Caki2 (cell line): Measurements from ENCODE around the gene KIR3DL2. TPM values are rescaled to one million over a fixed set of nuclear protein-coding genes. Genes with fewer than 3 reads are reported as not detected.
A peak's percentile ranks its signal among the peaks of the same experiment; 100 is the strongest.
"Not testable (repeated sequence)": the region's sequence is repeated elsewhere in the genome, so short reads cannot be mapped to it uniquely, and the experiment has no call there.

Experiments
- DNase-seq: peaks from one replicate; pipeline ENCODE4 v3.0.0-alpha.2; 2015; ENCODE audit warnings: low read depth
- in situ Hi-C: cut with HindIII; loops from 2 replicates; pipeline ENCODE4 v1.10.0; 2016; ENCODE audit warnings: low sequenced_read_pairs, low pct_unique_long_range_greater_than_20kb, mixed read lengths
- total RNA-seq: library from RNA; depleted of rRNA; stranded (reverse); fragments of >200 nt; shearing (Covaris generic); gene quantifications from 2 replicates; pipeline ENCODE4 v1.2.3, GENCODE V29; 2014; ENCODE audit warnings: low replicate concordance; rRNA removed

The KIR3DL2 gene
- not detected in 2 replicates for total RNA-seq

DNA sequence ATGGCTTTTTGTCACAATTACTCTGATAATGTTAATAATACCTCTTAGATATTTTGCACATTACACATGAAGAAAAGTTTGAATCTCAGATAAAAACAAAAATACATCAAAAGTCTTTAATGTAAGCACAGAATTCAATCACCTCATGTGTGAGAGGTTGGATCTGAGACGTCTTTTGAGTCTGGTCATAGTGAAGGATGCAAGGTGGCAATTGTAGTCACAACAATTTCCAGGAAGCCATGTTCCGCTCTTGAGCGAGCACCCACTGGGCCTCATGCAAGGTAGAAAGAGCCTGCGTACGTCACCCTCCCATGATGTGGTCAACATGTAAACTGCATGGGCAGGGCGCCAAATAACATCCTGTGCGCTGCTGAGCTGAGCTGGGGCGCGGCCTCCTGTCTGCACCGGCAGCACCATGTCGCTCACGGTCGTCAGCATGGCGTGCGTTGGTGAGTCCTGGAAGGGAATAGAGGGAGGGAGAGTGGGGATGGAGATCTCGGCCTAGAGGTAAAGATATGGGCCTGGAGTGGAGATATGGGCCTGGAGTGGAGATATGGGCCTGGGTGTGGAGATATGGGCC, at the start of gene KIR3DL2:
KIR3DL2 (plus strand) TSS at position 383 of the 580 bp plus-strand sequence; CDS start at position 416, 33 bp downstream.
- in situ Hi-C loops, result not testable (repeated sequence)

DNA sequence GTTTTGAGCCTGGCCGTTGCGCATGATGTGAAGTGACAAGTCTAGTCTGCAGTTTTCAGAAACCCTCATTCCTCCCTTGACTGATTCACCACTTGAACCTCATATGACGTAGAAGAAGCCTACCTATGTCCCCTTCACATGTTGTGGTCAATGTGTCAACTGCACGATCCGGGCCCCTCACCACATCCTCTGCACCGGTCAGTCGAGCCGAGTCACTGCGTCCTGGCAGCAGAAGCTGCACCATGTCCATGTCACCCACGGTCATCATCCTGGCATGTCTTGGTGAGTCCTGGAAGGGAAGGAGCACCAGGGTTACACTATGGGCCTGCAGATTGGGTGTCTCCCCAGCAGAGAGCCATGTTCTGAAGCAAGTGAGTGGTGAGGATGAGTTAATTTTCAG, 46.8 kb upstream of the KIR3DL2 start, which contains the start of gene KIR2DL4:
KIR2DL4 (plus strand) TSS at position 201 of the 400 bp plus-strand sequence; CDS start at position 243, 42 bp downstream.
- no peak for DNase-seq
- in situ Hi-C loops, result no loop called here

More for the DNA sequence above, at the start of gene KIR3DL2:
- not testable (repeated sequence) for DNase-seq

DNA sequence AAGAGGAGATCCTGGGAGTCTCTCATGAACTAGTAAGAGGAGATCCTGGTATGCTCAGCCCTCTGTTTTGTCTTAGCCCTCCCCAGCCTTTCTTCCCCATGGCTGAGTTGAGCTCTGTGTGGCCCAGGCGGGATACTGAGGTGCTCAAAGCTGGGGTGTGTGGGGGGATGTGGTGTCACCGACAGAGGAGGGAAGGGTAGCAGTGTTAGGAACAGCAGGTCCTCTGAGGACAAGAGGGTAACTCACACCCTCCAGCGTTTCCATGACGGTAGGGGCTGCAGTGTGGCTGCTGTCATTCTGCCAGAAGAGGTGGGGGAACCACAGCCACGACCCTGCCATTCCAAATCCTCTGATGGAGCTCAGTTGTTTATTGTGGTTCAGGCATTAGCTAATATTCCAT, 46.1 kb upstream of the KIR3DL2 start:
- in situ Hi-C loops, result no loop called here

DNA sequence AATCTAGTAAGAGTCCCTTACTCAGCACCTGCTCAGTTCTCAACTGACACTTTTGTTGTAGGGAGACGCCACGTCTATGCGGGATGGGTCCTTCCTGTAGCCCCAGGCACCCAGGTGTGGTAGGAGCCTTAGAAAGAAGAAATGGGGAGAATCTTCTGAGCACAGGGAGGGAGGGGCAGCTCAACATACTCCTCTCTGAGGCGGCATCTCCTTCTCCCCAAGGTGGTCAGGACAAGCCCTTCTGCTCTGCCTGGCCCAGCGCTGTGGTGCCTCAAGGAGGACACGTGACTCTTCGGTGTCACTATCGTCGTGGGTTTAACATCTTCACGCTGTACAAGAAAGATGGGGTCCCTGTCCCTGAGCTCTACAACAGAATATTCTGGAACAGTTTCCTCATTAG, 45.7 kb upstream of the KIR3DL2 start:
- in situ Hi-C loops, result no loop called here

More for the DNA sequence above, 46.1 kb upstream of the KIR3DL2 start:
- no peak for DNase-seq

DNA sequence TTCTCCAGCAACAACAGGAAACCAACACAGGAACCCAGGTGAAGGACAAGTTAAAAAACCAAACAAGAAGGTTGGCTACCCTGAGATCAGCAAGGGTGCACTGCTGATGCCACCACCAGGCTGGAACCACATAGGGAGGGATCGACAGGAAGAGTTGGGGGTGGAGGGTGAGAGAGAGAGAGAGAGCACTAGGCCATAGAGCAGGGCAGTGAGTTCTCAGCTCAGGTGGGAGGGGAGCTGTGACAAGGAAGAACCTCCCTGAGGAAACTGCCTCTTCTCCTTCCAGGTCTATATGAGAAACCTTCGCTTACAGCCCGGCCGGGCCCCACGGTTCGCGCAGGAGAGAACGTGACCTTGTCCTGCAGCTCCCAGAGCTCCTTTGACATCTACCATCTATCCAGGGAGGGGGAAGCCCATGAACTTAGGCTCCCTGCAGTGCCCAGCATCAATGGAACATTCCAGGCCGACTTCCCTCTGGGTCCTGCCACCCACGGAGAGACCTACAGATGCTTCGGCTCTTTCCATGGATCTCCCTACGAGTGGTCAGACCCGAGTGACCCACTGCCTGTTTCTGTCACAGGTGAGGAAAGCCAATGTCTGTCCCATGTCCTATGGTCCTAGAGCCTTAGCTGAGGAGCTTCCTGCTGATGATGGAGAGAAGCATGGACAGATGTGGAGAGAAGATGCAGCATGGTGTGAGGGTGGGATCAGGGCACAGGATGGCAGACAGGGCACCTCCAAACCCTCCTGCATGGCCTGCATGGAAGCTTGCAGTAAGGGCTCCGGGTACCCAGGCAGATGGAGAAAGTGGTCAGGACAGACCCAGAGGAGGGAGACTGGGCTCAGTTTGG, 44.4 kb upstream of the KIR3DL2 start:
- in situ Hi-C loops, result no loop called here
- no peak for DNase-seq

More for the DNA sequence above, 45.7 kb upstream of the KIR3DL2 start:
- DNase-seq, result no peak

DNA sequence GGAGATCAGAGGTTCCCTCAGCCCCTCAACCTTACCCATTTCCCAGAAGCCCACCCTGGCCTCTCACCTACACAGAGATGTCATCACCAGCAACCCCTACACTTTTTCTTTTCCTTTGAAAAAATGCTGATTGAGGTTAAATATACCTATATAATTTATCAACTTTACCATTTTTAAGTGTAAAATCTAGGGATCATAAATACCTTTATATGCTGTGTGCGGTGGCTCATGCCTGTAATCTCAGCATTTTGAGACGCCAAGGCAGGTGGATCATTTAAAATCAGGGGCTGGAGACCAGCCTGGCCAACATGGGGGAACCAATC, 43.8 kb upstream of the KIR3DL2 start:
- no peak for DNase-seq
- in situ Hi-C loops, result no loop called here

DNA sequence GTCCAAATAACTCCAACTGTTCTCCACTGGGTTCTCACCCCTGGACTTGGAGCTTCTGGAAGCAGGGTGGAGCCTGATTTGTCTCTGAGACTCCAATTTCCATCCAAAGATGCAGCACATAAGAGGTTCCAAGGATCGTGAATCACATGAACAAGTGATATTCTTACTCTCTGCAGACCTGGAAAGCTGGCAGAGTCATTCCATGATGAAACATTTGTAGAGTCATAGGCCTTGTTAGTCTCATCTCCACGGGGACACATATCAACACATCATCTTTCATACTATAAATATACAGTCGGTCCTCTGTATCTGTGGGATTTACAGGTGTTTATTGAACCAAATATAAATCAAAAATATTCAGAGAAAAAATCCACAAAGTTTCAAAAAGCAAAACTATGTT, 35.7 kb upstream of the KIR3DL2 start:
- in situ Hi-C loops, result not testable (repeated sequence)

DNA sequence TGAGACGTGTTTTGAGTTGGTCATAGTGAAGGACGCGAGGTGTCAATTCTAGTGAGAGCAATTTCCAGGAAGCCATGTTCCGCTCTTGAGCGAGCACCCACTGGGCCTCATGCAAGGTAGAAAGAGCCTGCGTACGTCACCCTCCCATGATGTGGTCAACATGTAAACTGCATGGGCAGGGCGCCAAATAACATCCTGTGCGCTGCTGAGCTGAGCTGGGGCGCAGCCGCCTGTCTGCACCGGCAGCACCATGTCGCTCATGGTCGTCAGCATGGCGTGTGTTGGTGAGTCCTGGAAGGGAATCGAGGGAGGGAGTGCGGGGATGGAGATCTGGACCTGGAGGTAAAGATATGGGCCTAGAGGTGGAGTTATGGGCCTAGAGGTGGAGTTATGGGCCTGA, 34.0 kb upstream of the KIR3DL2 start, which contains the start of gene KIR3DL1:
KIR3DL1 (plus strand) TSS at position 218 of the 400 bp plus-strand sequence.
- DNase-seq, in situ Hi-C loops: not testable (repeated sequence)

More for the DNA sequence above, 35.7 kb upstream of the KIR3DL2 start:
- DNase-seq, result not testable (repeated sequence)

DNA sequence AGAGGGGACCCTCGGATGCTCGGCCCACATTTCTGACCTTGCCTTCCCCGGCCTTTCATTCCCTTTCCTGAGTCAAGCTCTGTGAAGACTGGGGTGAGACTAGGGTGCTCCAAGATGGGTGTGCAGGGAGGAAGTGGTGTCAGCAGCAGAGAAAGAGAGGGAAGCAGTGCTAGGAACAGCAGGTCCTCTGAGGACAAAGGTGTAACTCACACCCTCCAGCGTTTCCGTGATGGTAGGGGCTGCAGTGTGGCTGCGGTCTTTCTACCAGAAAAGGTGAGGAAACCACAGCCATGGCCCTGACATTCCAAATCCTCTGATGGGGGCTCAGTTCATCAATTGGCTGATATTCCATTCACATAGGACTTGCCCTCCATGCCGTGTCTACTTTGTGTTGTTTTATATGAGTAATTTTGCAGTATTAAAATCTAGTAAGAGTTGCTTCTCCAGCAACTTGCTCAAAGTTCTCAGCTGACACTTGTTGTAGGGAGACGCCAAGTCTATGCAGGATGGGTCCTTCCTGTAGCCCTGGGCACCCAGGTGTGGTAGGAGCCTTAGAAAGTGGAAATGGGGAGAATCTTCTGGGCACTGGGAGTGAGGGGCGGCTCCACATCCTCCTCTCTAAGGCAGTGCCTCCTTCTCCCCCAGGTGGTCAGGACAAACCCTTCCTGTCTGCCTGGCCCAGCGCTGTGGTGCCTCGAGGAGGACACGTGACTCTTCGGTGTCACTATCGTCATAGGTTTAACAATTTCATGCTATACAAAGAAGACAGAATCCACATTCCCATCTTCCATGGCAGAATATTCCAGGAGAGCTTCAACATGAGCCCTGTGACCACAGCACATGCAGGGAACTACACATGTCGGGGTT, 32.3 kb upstream of the KIR3DL2 start:
- no peak for DNase-seq
- in situ Hi-C loops, result no loop called here

DNA sequence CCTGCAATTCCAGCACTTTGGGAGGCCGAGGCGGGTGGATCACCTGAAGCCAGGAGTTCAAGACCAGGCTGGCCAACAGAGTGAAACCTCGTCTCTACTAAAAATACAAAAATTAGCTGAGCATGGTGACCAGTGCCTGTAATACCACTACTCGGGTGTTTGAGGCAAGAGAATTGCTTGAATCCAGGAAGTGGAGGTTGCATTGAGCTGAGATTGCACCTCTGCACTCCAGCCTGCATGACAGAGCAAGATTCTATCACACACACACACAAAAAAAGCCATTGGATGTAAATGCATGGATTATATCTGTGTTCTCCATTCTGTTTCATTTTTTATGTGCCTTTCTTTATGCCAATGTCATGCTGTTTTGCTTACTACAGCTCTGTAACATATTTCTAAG, 25.8 kb upstream of the KIR3DL2 start:
- in situ Hi-C loops, result not testable (repeated sequence)

DNA sequence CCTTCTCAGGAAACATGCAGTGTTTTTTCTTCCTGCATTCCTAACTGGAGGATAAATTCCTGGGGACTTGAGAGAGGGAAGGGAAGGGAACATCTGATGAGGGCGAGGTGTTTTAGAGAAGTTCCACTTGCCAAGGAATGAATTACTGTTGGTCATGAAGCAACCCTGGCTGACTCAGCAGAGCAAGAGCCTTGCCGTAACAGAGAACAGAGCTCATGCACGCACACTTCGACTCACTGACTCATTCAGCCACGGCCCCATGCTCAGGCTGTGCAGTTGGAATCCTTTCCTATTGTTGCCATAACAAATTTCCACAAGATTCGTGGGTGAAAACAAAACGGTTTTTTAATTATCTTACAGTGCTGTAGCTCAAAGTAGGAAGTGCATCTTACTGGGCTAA, 24.9 kb upstream of the KIR3DL2 start:
- DNase-seq, result peak; percentile 73
- in situ Hi-C loops, result not testable (repeated sequence)

More for the DNA sequence above, 25.8 kb upstream of the KIR3DL2 start:
- not testable (repeated sequence) for DNase-seq

DNA sequence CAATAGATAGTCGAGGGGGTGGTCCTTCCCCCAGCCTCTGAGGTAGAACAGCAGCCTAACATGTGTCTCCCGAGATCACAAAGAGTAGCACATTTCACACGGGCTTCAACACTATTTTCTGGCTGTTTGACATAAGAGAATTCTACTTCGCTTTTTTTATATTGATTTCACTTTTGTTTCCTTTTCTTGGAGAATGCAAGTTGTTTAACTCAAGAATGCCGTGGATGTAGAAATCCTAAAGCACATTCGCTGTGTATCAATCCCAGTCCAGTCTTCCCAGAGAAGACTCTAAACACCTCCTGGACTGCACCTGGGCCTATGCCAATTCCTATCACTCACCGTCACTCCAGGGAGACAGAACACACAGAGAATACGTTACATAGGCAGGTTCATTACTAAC, 22.2 kb upstream of the KIR3DL2 start:
- DNase-seq, in situ Hi-C loops: not testable (repeated sequence)

DNA sequence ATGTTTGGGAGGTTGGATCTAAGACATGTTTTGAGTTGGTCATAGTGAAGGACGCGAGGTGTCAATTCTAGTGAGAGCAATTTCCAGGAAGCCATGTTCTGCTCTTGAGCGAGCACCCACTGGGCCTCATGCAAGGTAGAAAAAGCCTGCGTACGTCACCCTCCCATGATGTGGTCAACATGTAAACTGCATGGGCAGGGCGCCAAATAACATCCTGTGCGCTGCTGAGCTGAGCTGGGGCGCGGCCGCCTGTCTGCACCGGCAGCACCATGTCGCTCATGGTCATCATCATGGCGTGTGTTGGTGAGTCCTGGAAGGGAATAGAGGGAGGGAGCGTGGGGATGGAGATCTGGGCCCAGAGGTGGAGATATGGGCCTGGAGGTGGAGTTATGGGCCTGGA, 17.7 kb upstream of the KIR3DL2 start, which contains the start of gene KIR2DS4:
KIR2DS4 (plus strand) TSS at position 181 of the 400 bp plus-strand sequence.
- DNase-seq, in situ Hi-C loops: not testable (repeated sequence)

DNA sequence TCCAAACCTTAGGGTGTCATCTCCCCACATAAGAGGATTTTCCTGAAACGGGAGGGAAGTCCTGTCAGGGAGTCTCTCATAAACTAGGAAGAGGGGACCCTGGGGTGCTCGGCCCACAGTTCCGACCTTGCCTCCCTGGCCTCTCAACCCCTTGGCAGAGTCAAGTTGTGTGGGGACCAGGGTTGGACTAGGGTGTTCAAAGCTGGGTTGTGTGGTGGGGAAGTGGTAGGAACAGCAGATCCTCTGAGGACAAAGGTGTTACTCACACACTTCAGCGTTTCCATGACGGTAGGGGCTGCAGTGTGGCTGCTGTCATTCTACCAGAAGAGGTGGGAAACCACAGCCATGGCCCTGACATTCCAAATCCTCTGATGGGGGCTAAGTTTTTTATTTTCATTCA, 15.1 kb upstream of the KIR3DL2 start:
- DNase-seq, in situ Hi-C loops: not testable (repeated sequence)

DNA sequence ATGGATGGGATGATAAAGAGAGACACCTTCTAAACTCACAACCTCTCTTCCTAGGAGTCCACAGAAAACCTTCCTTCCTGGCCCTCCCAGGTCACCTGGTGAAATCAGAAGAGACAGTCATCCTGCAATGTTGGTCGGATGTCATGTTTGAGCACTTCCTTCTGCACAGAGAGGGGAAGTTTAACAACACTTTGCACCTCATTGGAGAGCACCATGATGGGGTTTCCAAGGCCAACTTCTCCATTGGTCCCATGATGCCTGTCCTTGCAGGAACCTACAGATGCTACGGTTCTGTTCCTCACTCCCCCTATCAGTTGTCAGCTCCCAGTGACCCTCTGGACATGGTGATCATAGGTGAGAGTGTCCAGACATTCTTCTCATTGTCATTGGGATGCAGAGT, 12.7 kb upstream of the KIR3DL2 start:
- in situ Hi-C loops, DNase-seq: not testable (repeated sequence)

DNA sequence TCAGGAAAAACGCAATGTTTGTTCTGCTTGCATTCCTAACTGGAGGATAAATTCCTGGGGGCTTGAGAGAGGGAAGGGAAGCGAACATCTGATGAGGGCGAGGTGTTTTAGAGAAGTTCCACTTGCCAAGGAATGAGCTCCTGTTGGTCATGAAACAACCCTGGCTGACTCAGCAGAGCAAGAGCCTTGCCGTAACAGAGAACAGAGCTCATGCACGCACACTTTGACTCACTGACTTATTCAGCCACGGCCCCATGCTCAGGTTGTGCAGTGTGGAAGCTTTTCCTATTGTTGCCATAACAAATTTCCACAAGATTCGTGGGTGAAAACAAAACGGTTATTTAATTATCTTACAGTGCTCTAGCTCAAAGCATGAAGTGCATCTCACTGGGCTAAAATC, 7.1 kb upstream of the KIR3DL2 start:
- in situ Hi-C loops, DNase-seq: not testable (repeated sequence)

DNA sequence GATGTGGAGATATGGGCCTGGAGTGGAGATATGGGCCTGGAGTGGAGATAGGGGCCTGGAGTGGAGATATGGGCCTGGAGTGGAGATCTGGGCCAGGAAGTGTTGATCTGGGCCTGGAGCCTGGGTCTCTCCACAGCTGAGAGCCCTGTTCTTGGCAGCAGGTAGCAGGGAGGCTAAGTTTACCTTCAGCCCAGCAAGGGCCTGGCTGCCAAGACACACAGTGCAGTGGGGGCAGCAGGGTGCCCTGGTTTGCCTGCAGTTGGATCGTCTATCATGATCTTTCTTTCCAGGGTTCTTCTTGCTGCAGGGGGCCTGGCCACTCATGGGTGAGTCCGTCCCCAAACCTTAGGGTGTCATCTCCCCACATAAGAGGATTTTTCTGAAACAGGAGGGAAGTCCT, 687 bp downstream of the KIR3DL2 start:
- in situ Hi-C loops, result no loop called here

DNA sequence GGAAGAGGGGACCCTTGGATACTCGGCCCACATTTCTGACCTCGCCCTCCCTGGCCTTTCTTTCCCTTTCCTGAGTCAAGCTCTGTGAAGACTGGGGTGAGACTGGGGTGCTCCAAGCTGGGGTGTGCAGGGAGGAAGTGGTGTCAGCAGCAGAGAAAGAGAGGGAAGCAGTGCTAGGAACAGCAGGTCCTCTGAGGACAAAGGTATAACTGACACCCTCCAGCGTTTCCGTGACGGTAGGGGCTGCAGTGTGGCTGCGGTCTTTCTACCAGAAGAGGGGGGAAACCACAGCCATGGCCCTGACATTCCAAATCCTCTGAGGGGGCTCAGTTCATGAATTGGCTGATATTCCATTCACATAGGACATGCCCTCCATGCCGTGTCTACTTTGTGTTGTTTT, 1.1 kb downstream of the KIR3DL2 start:
- in situ Hi-C loops, result no loop called here
- DNase-seq, result no peak

More for the DNA sequence above, 687 bp downstream of the KIR3DL2 start:
- DNase-seq, result no peak
